NCI-H2171 treated with DMSO at 0.1 percent for 48 hours (cell line): ENCODE results near the gene MXD4.

Source experiments
- DNase-seq: peaks from one replicate; lab custom pipeline; 2025; lab: John Stamatoyannopoulos, UW

Gene MXD4

DNA sequence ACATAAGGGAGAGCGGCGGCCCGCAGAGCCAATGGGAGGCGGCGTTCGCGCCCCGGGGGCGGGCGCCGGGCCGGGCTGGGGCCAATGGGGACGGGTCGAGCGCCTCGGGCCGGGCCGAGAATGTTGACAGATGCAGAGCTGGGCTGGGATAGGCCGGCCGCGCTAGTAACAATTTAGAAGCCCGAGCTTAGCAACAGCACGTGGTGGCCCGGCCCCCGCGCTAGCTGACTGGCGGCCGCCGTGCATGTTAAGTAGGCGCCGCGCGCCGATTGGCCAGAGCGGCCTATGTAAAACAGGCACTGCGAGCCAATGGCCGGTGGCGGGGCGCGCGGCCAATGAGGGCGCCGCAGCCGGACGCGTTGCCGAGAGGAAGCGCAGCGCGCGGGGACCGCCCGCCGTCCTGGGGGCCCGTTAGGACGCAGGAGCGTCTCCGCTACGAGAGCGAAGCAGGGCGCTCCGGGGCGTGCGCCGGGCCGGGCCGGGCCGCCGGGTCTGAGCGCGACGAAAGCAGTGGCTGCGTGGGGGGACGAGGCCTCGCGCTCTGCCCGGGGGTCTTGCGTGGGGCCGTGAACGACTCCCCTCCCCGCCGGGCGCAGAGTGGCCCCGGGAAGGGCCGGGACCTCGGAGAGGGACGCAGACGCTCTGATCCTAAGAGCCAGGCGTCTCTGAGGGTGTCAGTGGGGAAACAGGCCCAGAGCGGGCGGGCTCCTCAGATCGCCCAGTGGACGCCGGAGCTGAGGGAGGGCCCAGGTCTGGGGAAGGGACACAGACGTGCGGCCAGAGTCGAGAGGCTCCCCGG is 435 bp upstream of the MXD4 start:
- peak; percentile 92 for DNase-seq

- no peak for DNase-seq
Measured at GRCh38 chr4:2261110-2261852, 628 bp downstream of the MXD4 start.

GRCh38 chr4:2260344-2261109 is 1.4 kb downstream of the MXD4 start:
- no peak for DNase-seq

- DNase-seq, result no peak
Measured at GRCh38 chr4:2259541-2260343, 2.2 kb downstream of the MXD4 start.

DNA sequence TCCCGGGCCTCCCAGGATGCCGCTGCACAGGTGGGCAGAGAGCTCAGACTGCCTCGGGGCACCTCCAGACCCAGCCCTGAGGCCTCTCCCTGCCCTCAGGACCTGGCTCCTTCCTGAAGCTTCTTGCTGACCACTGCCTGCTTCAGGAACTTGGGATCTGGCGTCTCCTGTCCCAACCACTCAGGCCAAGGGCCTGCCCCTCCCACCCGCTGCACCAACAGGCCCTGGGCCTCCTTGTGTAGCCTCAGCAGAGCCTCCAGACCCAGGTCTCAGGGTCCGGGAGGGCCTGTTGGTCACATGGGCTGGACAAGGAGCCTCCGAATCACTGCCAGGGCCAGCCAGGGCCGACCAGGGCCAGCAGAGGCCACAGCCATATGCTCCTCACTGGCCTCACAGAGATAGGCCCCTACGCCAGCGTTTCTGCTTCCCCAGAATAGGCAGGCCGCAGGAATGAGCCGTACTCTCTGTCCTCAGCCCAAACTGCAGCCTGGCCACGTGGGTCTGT is 2.8 kb downstream of the MXD4 start:
- no peak for DNase-seq

- DNase-seq, result no peak
Measured at GRCh38 chr4:2258091-2259035, 3.5 kb downstream of the MXD4 start.

DNA sequence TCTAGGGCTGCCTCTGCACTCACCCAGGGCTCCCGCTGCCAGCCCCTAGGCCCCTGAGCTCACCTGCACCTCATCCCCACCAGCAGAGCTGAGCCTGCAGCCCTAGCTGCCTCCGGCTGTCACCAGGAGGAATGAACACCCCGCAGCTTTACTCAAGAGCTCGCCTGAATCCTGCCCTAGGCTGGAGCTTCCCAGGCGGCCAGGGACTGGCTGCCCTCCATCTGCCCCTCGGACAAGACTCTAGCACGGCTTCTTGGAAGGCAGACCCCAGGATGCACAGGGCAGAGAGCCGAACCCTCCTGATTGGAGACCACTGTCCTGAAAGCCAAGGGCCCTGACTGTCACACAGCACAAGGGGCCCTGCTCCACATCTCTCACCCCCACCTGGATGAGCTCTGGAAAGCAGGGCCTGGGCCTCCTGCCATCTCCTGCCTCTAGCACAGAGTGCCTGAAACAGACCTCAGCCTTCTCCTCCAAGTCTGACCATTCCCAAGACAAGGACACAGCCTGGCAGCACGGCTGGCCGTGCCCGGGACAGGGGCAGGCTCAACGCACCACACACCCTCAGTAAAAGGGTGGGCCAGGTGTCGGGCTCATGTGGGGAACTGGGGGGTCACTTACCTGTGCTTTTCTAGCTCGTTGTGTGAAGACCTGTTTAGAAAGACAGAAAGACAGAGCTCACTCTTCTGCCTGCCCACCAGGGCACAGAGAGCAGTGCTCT is 4.4 kb downstream of the MXD4 start:
- DNase-seq, result no peak

GRCh38 chr4:2256781-2257191 is 5.1 kb downstream of the MXD4 start:
- no peak for DNase-seq

DNA sequence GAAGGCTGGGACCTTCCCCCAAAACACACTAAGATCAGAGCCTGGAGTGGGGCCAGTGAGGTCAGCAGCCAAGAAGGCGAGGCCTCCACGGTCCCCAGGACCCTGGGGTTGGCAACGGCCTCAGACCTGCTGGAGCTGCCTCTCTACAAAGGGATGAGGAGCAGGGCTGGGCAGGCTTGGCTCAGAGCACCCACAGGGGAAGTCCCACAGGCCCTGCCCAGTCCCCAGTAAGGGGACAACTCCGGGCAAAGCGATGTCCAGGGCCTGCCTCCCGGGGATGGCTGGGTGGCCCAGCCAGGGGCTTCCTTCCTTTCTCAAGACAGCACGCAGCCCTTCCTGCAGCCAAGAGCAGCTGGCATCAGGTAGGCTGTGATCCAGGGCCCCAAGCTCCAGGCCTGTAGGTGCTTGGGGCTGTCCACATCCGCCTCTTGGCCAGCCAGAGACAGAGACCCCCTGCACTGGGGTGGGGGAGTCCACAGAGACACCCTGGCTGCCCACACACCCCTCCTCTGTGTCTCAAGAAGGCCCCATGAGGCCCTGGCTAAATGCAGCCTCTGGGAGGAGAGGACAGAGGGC is 5.7 kb downstream of the MXD4 start:
- DNase-seq, result no peak

- DNase-seq, result no peak
Measured at GRCh38 chr4:2255501-2256155, 6.3 kb downstream of the MXD4 start.

DNA sequence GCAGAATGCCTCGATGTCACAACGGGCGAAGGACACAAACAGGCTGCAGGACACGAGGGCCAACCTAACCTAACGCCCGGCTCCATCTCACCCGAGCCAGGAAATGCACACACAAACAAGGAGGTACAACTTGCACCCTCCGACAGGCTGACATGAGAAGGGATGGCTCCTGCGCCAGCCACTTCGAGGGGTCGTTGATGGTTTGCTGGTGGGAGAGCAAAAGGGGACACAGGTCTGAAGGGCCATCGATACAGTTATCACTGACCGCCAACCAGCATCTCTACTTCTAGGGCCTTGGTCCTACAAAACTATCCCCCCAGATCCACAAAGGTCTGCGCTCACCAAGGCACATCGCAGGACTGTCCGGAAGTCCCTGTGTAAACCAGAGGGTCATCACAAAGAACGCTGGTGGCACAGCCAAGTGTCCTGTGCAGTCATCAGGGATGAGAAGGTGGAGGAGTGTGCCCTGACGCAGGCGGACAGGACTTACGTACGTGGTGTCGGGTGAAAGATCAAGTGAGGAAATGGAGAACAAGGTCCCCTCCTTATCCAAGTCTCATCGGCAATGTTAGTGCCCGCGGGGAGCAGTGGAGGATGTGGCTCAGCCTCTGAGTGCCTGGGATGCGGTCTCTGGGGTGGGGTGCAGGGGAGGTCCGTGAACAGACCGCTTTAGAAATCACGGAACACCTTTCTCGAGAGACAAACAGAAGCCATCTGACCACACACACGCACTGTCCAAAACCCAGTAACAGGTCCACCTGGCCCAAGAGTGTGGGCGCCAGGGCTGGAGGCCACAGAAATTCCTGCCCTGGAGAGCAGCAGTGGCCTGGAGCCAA is 7.0 kb downstream of the MXD4 start:
- DNase-seq, result no peak

- no peak for DNase-seq
Measured at GRCh38 chr4:2253160-2254084, 8.5 kb downstream of the MXD4 start.

GRCh38 chr4:2252530-2253091 is 9.3 kb downstream of the MXD4 start:
- DNase-seq, result no peak

- no peak for DNase-seq
Measured at GRCh38 chr4:2251795-2252529, 9.9 kb downstream of the MXD4 start.

DNA sequence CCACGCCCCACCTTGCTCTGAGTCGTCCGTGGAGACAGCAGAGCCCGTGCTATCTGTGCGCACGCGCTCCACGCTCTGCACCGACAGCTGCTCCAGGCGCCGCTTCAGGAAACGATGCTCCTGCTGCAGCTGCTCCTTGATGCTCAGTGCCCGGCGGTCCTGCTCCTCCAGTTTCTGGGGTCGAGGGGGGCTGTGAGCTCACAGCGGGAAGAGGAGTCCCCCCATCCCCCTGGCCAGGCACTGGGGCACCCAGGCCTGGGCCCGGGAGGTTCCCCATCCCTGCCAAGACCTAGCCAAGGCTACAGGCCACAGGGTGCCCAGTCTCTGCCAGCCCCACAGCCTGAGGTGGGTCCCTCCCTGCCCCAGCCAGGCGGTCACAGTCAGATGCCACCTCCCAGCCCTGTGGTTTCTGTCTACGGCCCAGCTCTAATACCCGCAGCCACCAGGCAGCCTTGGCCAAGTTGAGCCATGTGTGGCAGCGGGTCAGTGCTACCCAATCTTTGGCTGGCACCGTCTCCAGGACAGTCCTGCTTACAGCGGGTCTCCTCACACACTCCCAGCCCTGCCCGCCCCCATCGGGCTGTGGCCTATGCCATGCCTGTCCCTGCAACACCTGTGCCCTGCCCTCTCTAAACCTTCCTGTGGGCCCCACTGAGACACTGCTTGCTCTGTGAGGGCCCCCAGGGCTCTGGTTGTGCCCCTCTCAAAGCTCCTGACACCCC is 10.7 kb downstream of the MXD4 start:
- no peak for DNase-seq
